ENCODE results near the gene CLCA1.
A peak's percentile ranks its signal among the peaks of the same experiment; 100 is the strongest.

Gene CLCA1

GRCh38 chr1:86503406-86504136 is 34.8 kb downstream of the CLCA1 start:
- TF ChIP-seq CTCF (IDR thresholded peaks at IDR 0.05; ENCODE audit: low read depth, low read length) (no peak), MYC (IDR thresholded peaks at IDR 0.05; ENCODE audit: low read depth, low read length) (no peak), POLR2A (IDR thresholded peaks at IDR 0.05; ENCODE audit: extremely low read depth, insufficient read length) (no peak), MAX (IDR thresholded peaks at IDR 0.05; ENCODE audit: low read depth, low read length) (no peak)
- H3K4me3 ChIP-seq (ENCODE audit: low read depth, low read length), result no peak overlapping the region
- DNase-seq (ENCODE audit: low read depth), result no peak

GRCh38 chr1:86504137-86504479 is 35.4 kb downstream of the CLCA1 start:
- no peak for DNase-seq (ENCODE audit: low read depth)
- H3K4me3 ChIP-seq (ENCODE audit: low read depth, low read length), result no peak overlapping the region
- TF ChIP-seq MAX (IDR thresholded peaks at IDR 0.05; ENCODE audit: low read depth, low read length), result no peak
- TF ChIP-seq POLR2A (IDR thresholded peaks at IDR 0.05; ENCODE audit: extremely low read depth, insufficient read length), result no peak
- no peak for TF ChIP-seq MYC (IDR thresholded peaks at IDR 0.05; ENCODE audit: low read depth, low read length)
- TF ChIP-seq CTCF (IDR thresholded peaks at IDR 0.05; ENCODE audit: low read depth, low read length), result no peak

- DNase-seq (ENCODE audit: low read depth), result no peak
- TF ChIP-seq CTCF (IDR thresholded peaks at IDR 0.05; ENCODE audit: low read depth, low read length) (no peak), MAX (IDR thresholded peaks at IDR 0.05; ENCODE audit: low read depth, low read length) (no peak), POLR2A (IDR thresholded peaks at IDR 0.05; ENCODE audit: extremely low read depth, insufficient read length) (no peak), MYC (IDR thresholded peaks at IDR 0.05; ENCODE audit: low read depth, low read length) (no peak)
- no peak overlapping the region for H3K4me3 ChIP-seq (ENCODE audit: low read depth, low read length)
These were observed 36.3 kb downstream of the CLCA1 start for GRCh38 chr1:86504895-86505563.

GRCh38 chr1:86505564-86505902 is 36.8 kb downstream of the CLCA1 start:
- no peak for TF ChIP-seq MYC (IDR thresholded peaks at IDR 0.05; ENCODE audit: low read depth, low read length)
- TF ChIP-seq MAX (IDR thresholded peaks at IDR 0.05; ENCODE audit: low read depth, low read length), result no peak
- no peak for TF ChIP-seq CTCF (IDR thresholded peaks at IDR 0.05; ENCODE audit: low read depth, low read length)
- TF ChIP-seq POLR2A (IDR thresholded peaks at IDR 0.05; ENCODE audit: extremely low read depth, insufficient read length), result no peak
- DNase-seq (ENCODE audit: low read depth), result no peak

GRCh38 chr1:86507935-86508582 is 39.3 kb downstream of the CLCA1 start:
- DNase-seq (ENCODE audit: low read depth), result peak; percentile 49
- no peak overlapping the region for H3K4me3 ChIP-seq (ENCODE audit: low read depth, low read length)
- TF ChIP-seq MAX (IDR thresholded peaks at IDR 0.05; ENCODE audit: low read depth, low read length) (no peak), CTCF (IDR thresholded peaks at IDR 0.05; ENCODE audit: low read depth, low read length) (peak; percentile 29), MYC (IDR thresholded peaks at IDR 0.05; ENCODE audit: low read depth, low read length) (no peak), POLR2A (IDR thresholded peaks at IDR 0.05; ENCODE audit: extremely low read depth, insufficient read length) (no peak)

More at GRCh38 chr1:86505564-86505902, 36.8 kb downstream of the CLCA1 start:
- H3K4me3 ChIP-seq (ENCODE audit: low read depth, low read length), result no peak overlapping the region
